Mesothelial cell of epicardium (in vitro differentiated cells): Measurements from ENCODE around the gene PKNOX2. TPM values are rescaled to one million over a fixed set of nuclear protein-coding genes. Genes with fewer than 3 reads are reported as not detected.

Experiments
- DNase-seq, 2 experiments: peaks; one replicate each; pipeline ENCODE4 v3.0.0; 2021; ENCODE audit warnings: low spot score in 2 of 2; ENCODE audit not compliant: unreplicated experiment in 2 of 2
- H3K27ac Mint-ChIP-seq: 2 replicates; pipeline ENCODE4 v1.8.0; 2021; ENCODE audit warnings: mixed read lengths
- H3K27me3 Mint-ChIP-seq: 2 replicates; pipeline ENCODE4 v1.8.0; 2021; ENCODE audit warnings: low read depth, mixed read lengths
- H3K36me3 Mint-ChIP-seq: 2 replicates; pipeline ENCODE4 v1.8.0; 2021; ENCODE audit warnings: mixed read lengths
- H3K4me1 Mint-ChIP-seq: 2 replicates; pipeline ENCODE4 v1.8.0; 2021; ENCODE audit warnings: mixed read lengths
- H3K4me3 Mint-ChIP-seq: 2 replicates; pipeline ENCODE4 v1.8.0; 2021; ENCODE audit warnings: mild to moderate bottlenecking, moderate library complexity, mixed read lengths
- H3K9me3 Mint-ChIP-seq: 2 replicates; pipeline ENCODE4 v1.8.0; 2021; ENCODE audit warnings: mixed read lengths
- total RNA-seq: library from RNA; stranded (reverse); gene quantifications from 3 replicates; pipeline ENCODE4 v1.2.1, GENCODE V29; 2021
- TF ChIP-seq, protein P1 (sequence below): fragments of 200-600 bp; sonication (generic); IDR thresholded peaks from one replicate; pipeline ENCODE4 v1.5.0; 2021; ENCODE audit warnings: antibody characterized with exemption; ENCODE audit not compliant: unreplicated experiment

PKNOX2 gene, protein sequence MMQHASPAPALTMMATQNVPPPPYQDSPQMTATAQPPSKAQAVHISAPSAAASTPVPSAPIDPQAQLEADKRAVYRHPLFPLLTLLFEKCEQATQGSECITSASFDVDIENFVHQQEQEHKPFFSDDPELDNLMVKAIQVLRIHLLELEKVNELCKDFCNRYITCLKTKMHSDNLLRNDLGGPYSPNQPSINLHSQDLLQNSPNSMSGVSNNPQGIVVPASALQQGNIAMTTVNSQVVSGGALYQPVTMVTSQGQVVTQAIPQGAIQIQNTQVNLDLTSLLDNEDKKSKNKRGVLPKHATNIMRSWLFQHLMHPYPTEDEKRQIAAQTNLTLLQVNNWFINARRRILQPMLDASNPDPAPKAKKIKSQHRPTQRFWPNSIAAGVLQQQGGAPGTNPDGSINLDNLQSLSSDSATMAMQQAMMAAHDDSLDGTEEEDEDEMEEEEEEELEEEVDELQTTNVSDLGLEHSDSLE
- total RNA-seq = 20.4 to 23.1 TPM (median 22.2 TPM) in 3 replicates

DNA sequence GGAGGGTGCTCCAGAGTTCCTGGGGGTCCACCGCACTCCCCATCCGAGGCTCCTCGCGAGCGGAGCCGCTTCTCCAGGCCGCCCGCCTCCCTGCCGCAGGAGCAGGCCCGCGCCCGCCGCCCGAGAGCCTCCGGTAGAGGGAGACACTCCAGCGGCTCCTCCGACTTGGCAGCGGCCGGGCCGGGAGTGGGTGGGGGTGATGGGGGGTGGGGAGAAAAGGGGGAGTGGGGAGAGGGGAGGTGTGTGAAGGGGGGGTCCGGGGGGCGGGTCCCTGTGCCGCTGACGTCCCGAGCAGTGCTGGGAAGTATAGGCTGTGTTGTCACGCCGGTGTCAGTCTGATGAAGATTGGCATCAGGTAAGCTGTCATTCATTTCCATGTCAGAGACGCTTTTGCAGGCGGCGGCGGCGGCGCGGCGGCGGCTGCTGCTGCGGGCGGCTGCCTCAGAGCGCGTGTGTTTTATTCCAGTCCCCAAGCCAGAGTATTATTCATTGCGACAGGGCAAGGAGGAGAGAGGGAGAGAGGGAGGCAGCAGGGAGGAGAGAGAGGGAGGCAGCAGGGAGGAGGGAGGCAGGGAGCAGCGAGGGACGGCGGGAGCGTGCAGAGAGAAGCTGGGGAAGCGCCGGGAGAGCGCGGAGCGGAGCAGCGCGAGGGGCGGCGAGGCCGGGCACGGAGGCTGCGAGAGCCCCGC, at the start of gene PKNOX2:
PKNOX2 (plus strand) TSS at position 330 of the 689 bp plus-strand sequence. CDS start 186,555 bp downstream, outside the sequence.
- peaks cover 55% of the 10 kb centered on the region for H3K4me1 Mint-ChIP-seq
- TF ChIP-seq, protein P1, sequence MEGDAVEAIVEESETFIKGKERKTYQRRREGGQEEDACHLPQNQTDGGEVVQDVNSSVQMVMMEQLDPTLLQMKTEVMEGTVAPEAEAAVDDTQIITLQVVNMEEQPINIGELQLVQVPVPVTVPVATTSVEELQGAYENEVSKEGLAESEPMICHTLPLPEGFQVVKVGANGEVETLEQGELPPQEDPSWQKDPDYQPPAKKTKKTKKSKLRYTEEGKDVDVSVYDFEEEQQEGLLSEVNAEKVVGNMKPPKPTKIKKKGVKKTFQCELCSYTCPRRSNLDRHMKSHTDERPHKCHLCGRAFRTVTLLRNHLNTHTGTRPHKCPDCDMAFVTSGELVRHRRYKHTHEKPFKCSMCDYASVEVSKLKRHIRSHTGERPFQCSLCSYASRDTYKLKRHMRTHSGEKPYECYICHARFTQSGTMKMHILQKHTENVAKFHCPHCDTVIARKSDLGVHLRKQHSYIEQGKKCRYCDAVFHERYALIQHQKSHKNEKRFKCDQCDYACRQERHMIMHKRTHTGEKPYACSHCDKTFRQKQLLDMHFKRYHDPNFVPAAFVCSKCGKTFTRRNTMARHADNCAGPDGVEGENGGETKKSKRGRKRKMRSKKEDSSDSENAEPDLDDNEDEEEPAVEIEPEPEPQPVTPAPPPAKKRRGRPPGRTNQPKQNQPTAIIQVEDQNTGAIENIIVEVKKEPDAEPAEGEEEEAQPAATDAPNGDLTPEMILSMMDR = peak; percentile 39
- DNase-seq = peak; percentile 83 to 92
- H3K27ac Mint-ChIP-seq = peak within 1 kb of the TSS; percentile 85
- H3K27me3 Mint-ChIP-seq = peaks cover 8% of the 10 kb centered on the region
- H3K36me3 Mint-ChIP-seq = no peaks in the 10 kb centered on the region
- H3K9me3 Mint-ChIP-seq = no peaks in the 10 kb centered on the region
- peak within 1 kb of the TSS; percentile 88 for H3K4me3 Mint-ChIP-seq

DNA sequence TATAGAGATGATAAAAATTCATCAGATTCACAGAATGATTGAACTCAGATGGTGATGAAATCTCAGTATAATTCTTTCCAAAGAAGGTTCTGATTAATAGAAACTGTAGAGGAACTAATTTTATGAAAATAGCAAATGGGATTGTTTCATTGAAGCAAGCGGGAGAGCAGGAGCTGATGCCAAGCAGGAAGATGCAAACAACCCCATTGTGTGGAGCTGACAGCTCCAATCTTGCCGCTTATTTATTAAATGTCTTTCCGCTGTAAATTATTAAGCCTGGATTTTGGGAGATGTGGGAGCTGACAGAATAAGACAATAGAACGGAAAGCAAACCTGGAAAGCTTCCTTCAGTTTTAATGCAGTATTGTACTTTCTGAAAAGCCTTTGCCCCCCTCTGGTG, 47.1 kb upstream of the PKNOX2 start:
- TF ChIP-seq, protein P1 = no peak
- Mint-ChIP-seq H3K9me3 (peaks cover 21% of the 10 kb centered on the region), H3K4me3 (no peak overlapping the region), H3K27me3 (peaks cover 22% of the 10 kb centered on the region), H3K4me1 (peaks cover 14% of the 10 kb centered on the region), H3K36me3 (peaks cover under 1% of the 10 kb centered on the region), H3K27ac (no peak overlapping the region)
- no peak for DNase-seq

DNA sequence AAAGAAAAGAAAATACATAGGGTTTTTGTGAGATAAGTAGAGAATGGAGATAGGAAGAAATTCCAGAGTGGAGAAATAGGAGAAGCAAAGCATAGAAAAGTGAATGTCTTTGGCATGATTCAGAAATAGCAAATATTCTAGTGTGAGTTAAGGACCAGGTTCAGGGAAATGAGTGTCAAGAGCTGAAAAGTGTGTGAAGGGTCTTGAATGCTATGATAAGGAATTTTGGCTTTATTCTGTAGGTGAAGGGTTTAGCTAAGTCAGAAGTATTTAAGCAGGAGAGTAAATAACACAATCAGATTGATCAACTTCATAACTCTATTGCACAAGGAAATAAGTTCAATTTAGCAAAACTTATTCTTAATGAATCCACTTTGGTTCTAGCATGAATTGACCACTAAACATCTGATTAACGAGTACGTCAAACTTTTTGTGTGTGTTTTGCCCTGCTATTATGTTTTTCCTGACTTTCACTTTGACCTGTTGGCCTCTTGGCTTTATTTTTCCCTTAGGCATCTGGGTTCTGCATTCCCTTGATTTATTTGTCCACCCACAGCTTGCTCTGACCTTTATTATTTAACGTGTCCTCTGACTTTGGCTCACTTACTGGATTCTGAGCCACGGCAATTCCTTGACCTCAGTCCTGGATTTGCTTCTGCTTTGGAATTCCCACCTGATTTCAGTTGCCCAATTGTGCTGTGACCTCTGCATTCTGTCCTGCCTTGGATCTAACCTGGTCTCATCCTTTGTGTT, 41.2 kb upstream of the PKNOX2 start:
- no peak overlapping the region for H3K27ac Mint-ChIP-seq
- H3K36me3 Mint-ChIP-seq = no peaks in the 10 kb centered on the region
- TF ChIP-seq, protein P1 = no peak

DNA sequence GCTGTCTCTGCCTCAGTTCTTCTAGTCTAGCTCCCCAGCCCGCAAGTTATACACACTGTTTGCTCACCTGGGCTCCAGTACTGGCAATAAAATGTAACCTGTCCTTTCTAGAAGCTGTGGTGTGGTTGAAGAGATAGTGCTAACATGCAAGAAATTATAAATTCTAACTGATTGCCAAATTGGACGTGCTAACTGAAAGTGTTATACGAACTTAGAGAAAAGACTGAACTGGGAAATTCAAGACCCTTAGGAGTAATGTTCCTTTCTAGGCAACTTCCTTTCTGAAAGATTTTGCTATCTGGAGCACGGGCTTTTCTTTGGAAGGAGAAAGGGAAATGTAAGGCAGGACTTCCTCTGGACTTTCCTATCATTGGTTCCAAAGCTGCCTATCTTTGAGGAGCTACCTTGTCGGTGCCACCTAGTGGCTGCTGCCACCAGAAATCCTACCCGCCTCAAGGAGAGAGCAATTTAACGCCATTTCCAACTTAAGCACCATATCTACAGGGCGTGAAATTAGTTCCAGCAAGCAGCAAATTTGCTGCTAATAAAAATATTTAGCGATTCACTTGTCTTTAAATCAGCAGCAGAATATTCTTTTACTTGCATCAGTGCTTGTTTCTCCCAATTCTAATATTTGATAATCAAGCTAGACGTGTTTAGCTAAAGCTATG, 40.5 kb upstream of the PKNOX2 start:
- no peaks in the 10 kb centered on the region for H3K36me3 Mint-ChIP-seq
- no peak for DNase-seq
- H3K27ac Mint-ChIP-seq = no peak overlapping the region
- H3K4me1 Mint-ChIP-seq = peaks cover 14% of the 10 kb centered on the region
- no peak overlapping the region for H3K4me3 Mint-ChIP-seq
- H3K9me3 Mint-ChIP-seq = peaks cover 4% of the 10 kb centered on the region
- H3K27me3 Mint-ChIP-seq = peaks cover 27% of the 10 kb centered on the region
- TF ChIP-seq, protein P1 = no peak

More for the DNA sequence above, 41.2 kb upstream of the PKNOX2 start:
- DNase-seq = no peak
- H3K27me3 Mint-ChIP-seq = peaks cover 21% of the 10 kb centered on the region
- peaks cover 4% of the 10 kb centered on the region for H3K9me3 Mint-ChIP-seq
- H3K4me1 Mint-ChIP-seq = peaks cover 14% of the 10 kb centered on the region
- H3K4me3 Mint-ChIP-seq = no peak overlapping the region

DNA sequence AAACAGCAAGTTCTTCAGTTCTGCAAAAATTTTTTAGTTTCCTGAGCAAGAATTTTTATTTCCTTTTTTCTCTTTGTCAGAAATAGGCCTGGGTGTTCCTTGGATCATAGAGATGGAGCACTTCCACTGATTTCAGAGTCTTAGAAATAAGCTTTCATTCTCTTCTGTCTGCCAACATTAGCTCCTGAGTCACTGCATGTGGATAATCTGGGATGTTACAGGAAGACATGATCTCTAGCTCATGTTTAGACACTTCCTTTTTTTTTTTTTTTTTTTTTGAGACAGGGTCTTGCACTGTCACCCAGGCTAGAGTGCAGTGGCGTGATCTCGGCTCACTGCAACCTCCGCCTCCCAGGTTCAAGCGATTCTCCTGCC, 39.9 kb upstream of the PKNOX2 start:
- Mint-ChIP-seq H3K27me3 (peaks cover 31% of the 10 kb centered on the region), H3K4me3 (no peak overlapping the region), H3K9me3 (peaks cover 4% of the 10 kb centered on the region), H3K36me3 (no peaks in the 10 kb centered on the region), H3K4me1 (peaks cover 14% of the 10 kb centered on the region), H3K27ac (no peak overlapping the region)
- no peak for DNase-seq
- TF ChIP-seq, protein P1 = no peak
